ENCODE measurements around the gene ACTA2. TPM values are rescaled to one million over a fixed set of nuclear protein-coding genes. Genes with fewer than 3 reads are reported as not detected.

ACTA2 gene
- polyA plus RNA-seq, 1 donor from 2014 or later = 9.4 TPM

DNA sequence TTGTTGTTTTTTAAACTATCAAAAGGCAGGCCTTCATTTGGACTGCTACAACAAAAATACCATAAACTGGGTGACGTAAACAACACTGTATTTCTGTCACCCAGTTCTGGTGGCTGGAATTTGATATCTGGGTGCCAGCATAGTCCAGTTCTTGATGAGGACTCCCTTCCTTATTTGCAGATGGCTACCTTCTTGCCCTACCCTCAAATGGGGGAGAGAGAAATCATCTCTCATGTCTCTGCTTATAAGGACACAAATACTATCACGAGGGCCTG lies 25.2 kb downstream of the ACTA2 start:
- Mint-ChIP-seq H3K4me3 (no peak overlapping the region), H3K27ac (no peak overlapping the region), H3K4me1 (peaks cover under 1 to 7% (median 6%) of the 10 kb centered on the region in 3 donors), H3K36me3 (peaks cover 10% of the 10 kb centered on the region), H3K9me3 (no peaks in the 10 kb centered on the region), H3K27me3 (no peaks in the 10 kb centered on the region)

DNA sequence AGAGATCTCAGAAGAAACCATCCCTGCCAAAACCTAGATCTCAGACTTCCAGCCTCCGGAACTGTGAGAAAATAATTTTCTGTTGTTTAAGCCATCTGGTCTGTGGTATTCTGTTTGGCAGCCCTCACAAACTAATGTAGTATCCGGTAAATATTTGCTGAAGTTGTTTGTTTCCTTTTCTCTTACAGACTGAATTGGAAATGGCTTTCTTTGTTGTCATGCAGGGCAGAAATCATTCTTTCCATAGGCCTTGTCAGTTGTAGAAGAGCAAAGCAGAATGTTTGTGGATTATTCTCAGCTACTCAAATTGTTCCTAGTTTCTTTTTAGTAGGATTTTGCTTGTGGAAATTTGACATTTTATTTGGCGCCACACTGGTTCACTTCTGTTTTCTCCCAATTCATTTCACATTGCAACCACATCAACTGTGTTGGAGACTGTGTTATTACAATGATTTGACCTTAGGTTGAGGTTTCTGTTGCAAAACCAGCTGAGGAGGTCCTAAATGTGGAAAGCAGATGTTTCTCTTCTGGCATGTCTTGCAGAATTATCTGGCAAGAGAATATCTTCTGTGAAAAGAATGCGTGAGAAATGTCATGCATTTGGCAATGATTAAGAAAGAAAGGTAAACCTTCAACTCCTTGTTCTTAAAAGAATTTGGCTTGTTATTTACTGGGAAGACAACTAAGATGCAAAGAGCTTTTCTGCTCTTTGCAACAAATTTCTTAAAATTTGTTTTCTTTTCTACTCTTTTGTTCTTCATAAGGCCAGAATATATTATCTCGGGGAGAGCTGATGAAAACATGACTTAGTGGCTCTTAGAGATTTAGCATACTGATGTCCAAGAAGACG lies 25.8 kb downstream of the ACTA2 start:
- peak overlapping the region in 2 of 3 donors; percentile 5 to 47 for H3K27ac Mint-ChIP-seq
- no peaks in the 10 kb centered on the region for H3K9me3 Mint-ChIP-seq
- peaks cover 0 to 4% (median 4%) of the 10 kb centered on the region in 3 donors for H3K4me1 Mint-ChIP-seq
- peaks cover 10% of the 10 kb centered on the region for H3K36me3 Mint-ChIP-seq
- no peak overlapping the region for H3K4me3 Mint-ChIP-seq
- H3K27me3 Mint-ChIP-seq = no peaks in the 10 kb centered on the region

DNA sequence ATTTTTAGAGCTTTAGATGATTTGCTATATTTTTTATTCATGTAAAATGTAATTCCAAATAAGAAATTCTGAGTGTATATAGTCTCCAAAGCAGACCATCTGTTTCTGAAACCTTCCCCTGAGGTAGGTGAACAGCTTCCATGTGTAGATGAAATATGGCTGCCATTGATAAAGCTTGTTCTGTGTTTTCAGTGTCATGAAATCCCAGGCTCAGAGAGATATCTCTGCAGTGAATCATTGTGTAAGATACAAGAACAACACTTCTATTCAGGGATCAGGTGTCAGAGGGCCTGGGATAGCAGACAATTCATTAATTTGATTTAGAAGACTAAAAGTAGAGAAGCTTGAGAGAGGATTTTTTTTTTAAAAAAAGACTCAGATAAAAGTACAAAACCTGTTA lies 29.1 kb downstream of the ACTA2 start:
- H3K36me3 Mint-ChIP-seq = peaks cover 8% of the 10 kb centered on the region
- H3K4me1 Mint-ChIP-seq = no peaks in the 10 kb centered on the region
- peak overlapping the region in 1 of 3 donors; percentile 9 for H3K27ac Mint-ChIP-seq
- no peaks in the 10 kb centered on the region for H3K27me3 Mint-ChIP-seq
- H3K9me3 Mint-ChIP-seq = no peaks in the 10 kb centered on the region
- no peak overlapping the region for H3K4me3 Mint-ChIP-seq

DNA sequence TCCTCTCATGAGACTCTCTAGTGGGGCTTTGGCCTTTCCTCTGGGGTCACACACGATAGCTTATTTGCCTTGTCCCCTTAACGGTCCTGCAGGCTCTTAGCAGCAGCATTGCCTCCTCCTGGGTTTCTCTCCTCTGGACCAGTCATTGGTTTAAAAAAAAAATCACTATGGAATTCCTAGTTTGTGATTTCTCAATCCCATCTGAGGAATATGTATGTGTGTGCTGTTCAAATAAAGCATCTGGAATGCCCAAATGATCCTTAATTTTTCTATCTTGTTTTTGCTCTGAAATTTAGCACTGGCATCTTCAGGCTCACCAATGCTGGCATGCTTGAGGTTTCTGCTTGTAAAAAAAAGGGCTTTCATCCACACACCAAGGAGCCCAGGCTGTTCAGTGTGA lies 30.5 kb downstream of the ACTA2 start:
- peaks cover 7% of the 10 kb centered on the region for H3K36me3 Mint-ChIP-seq
- no peaks in the 10 kb centered on the region for H3K9me3 Mint-ChIP-seq
- H3K27ac Mint-ChIP-seq = no peak overlapping the region
- H3K27me3 Mint-ChIP-seq = no peaks in the 10 kb centered on the region
- H3K4me1 Mint-ChIP-seq = no peaks in the 10 kb centered on the region
- H3K4me3 Mint-ChIP-seq = no peak overlapping the region

- no peak overlapping the region for H3K4me3 Mint-ChIP-seq
- H3K36me3 Mint-ChIP-seq = peaks cover 5% of the 10 kb centered on the region
- H3K4me1 Mint-ChIP-seq = no peaks in the 10 kb centered on the region
- H3K27ac Mint-ChIP-seq = no peak overlapping the region
- no peaks in the 10 kb centered on the region for H3K27me3 Mint-ChIP-seq
- no peaks in the 10 kb centered on the region for H3K9me3 Mint-ChIP-seq
Observed at GRCh38 chr10:88920986-88921593, 31.5 kb downstream of the ACTA2 start.

- H3K27ac Mint-ChIP-seq = no peak overlapping the region
- H3K27me3 Mint-ChIP-seq = no peaks in the 10 kb centered on the region
- H3K4me3 Mint-ChIP-seq = no peak overlapping the region
- H3K36me3 Mint-ChIP-seq = peaks cover 5% of the 10 kb centered on the region
- H3K9me3 Mint-ChIP-seq = no peaks in the 10 kb centered on the region
- H3K4me1 Mint-ChIP-seq = no peaks in the 10 kb centered on the region
Observed at GRCh38 chr10:88920198-88920597, 32.4 kb downstream of the ACTA2 start.

DNA sequence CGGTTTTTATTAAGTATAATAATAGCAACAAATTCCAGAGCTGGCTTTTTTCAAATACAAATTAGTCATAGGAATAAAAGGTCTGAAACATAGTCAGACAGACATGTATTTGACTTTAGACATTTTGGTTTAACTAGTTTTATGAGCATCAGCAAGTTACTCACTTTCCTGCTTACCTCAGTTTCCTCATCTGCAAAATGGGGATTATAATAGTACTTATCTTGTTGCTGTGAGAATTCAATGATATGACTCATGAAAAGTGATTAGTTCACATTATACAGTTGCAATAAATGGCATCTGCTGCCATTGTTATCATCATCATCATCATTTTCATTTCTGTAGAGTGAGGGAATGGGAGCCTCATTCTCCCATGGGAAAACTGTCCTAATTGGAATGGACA lies 33.5 kb downstream of the ACTA2 start:
- Mint-ChIP-seq H3K4me1 (no peaks in the 10 kb centered on the region), H3K4me3 (no peak overlapping the region), H3K36me3 (peaks cover under 1% of the 10 kb centered on the region), H3K27me3 (no peaks in the 10 kb centered on the region), H3K27ac (no peak overlapping the region), H3K9me3 (no peaks in the 10 kb centered on the region)

DNA sequence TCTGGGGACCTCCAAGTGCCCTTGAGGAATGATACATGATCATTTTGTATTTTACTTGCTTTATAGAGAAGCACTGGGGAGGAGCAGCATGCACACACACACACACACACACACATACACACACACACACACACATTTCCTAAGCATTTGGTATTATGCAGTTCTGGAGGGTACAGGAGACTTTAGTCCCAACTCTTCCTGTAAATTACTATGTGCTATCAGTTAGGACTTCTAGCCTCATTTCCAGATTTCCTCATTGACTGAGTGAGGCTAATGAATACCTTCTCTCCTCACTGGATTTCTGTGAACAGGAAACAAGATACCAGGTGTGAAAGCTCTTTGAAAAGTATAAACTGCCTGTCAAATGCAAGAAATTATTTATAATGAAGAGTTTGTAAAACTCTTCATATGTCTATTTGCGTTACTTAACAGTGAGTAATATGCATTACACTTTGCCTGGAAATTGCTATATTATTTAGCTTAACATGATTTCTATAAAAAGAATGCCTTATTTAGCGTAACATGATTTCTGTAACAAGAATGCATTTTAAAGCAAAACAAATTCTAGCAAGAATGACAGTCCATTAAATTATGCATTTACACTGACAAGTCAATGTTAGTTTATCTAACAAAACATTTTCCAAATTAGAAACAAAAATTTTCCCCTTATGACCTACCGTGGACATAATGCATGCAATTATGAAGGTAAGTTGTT lies 34.2 kb downstream of the ACTA2 start:
- Mint-ChIP-seq H3K9me3 (no peaks in the 10 kb centered on the region), H3K27ac (no peak overlapping the region), H3K36me3 (peaks cover 1% of the 10 kb centered on the region), H3K4me1 (no peaks in the 10 kb centered on the region), H3K27me3 (no peaks in the 10 kb centered on the region), H3K4me3 (no peak overlapping the region)

DNA sequence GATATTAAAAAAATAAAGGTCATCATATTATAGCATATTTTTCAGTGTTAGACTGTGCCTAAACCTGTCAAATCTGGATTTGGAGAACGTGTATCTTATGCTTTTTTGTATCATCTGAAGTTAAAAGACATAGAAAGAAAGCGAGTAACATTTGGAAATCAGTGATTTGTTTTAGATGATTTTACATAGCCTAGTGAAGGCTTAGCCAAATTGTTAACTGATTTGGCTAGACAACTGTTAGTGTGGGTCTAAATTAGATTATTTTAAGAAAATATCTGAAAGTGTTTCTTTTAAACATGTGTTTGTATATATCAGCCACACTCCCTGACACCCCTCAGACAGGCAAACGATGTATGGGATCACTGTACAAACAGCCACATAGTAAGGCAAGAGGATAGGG lies 35.6 kb downstream of the ACTA2 start:
- Mint-ChIP-seq H3K4me3 (no peak overlapping the region), H3K4me1 (no peaks in the 10 kb centered on the region), H3K9me3 (no peaks in the 10 kb centered on the region), H3K36me3 (peaks cover 1% of the 10 kb centered on the region), H3K27ac (no peak overlapping the region), H3K27me3 (no peaks in the 10 kb centered on the region)

GRCh38 chr10:88916231-88916630 lies 36.3 kb downstream of the ACTA2 start:
- Mint-ChIP-seq H3K9me3 (no peaks in the 10 kb centered on the region), H3K27me3 (no peaks in the 10 kb centered on the region), H3K4me3 (no peak overlapping the region), H3K27ac (peak overlapping the region in 1 of 3 donors; percentile 71), H3K4me1 (no peaks in the 10 kb centered on the region), H3K36me3 (peaks cover 1% of the 10 kb centered on the region)

GRCh38 chr10:88915781-88916180 lies 36.8 kb downstream of the ACTA2 start:
- H3K27ac Mint-ChIP-seq = peak overlapping the region in 1 of 3 donors; percentile 71
- H3K4me1 Mint-ChIP-seq = no peaks in the 10 kb centered on the region
- H3K27me3 Mint-ChIP-seq = no peaks in the 10 kb centered on the region
- H3K36me3 Mint-ChIP-seq = peaks cover 1% of the 10 kb centered on the region
- H3K4me3 Mint-ChIP-seq = no peak overlapping the region
- H3K9me3 Mint-ChIP-seq = no peaks in the 10 kb centered on the region

DNA sequence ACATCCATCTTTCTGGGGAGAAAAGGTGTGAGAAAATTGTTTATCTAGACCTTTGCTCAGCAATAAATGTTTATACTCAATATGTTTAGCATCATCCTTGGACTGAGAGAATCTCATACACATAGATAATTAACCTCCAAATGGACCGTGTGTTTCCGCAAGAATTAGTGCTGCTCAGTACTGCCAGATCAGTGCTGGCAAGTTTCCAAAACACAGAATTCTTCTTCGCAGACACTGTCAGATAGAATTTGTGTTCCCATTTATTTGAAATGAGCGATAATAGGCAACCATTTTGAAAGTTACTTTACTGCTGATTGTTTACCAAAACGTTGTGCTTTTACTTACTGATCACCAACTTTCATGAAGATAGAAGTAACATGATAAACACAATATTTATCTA lies 38.8 kb downstream of the ACTA2 start:
- Mint-ChIP-seq H3K36me3 (peaks cover 1% of the 10 kb centered on the region), H3K4me1 (no peaks in the 10 kb centered on the region), H3K27ac (no peak overlapping the region), H3K4me3 (no peak overlapping the region), H3K9me3 (no peaks in the 10 kb centered on the region), H3K27me3 (no peaks in the 10 kb centered on the region)

GRCh38 chr10:88913127-88913526 lies 39.4 kb downstream of the ACTA2 start:
- H3K27me3 Mint-ChIP-seq = no peaks in the 10 kb centered on the region
- H3K4me1 Mint-ChIP-seq = no peaks in the 10 kb centered on the region
- H3K36me3 Mint-ChIP-seq = peaks cover 1% of the 10 kb centered on the region
- H3K4me3 Mint-ChIP-seq = no peak overlapping the region
- H3K9me3 Mint-ChIP-seq = no peaks in the 10 kb centered on the region
- no peak overlapping the region for H3K27ac Mint-ChIP-seq

DNA sequence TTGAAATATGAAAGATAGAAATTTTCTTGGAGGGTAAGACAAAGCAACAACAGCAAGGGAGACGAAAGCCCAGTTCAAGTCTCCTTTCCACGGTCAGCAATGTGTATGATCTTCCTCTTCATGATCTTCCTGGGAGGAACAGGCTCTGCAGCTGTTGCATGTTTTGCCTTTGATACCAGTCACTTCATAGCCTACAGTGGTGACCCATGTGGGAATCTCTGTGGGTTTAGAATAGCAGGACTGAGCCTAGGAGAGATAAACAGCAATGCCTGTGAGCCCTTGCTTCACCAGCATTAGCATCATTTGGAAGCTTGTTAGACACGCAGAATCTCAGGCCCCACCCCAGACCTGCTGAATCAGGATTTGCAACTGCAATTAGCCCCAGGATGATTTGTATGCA lies 40.7 kb downstream of the ACTA2 start:
- peaks cover 1% of the 10 kb centered on the region for H3K36me3 Mint-ChIP-seq
- no peaks in the 10 kb centered on the region for H3K4me1 Mint-ChIP-seq
- H3K27me3 Mint-ChIP-seq = no peaks in the 10 kb centered on the region
- H3K27ac Mint-ChIP-seq = peak overlapping the region in 1 of 3 donors; percentile 74
- no peaks in the 10 kb centered on the region for H3K9me3 Mint-ChIP-seq
- no peak overlapping the region for H3K4me3 Mint-ChIP-seq

DNA sequence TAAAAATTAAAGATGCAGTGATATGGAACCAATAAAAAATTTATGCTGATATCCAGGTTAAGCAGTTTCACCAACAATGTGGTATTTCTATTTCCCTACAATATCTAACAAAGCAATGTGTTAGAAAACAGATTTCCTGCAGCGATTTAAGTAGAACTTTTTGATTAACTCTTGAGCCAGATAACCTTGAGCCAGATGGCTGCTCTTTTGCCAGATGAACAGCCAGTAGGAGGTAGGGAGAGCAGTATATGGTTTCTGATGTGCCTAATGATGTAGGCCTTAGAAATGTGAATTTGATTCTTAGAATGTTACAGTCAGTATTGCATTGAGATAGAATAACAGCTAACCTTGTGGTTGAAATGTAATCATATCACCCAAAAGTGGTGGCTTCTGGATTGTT lies 41.5 kb downstream of the ACTA2 start:
- H3K4me3 Mint-ChIP-seq = no peak overlapping the region
- no peaks in the 10 kb centered on the region for H3K27me3 Mint-ChIP-seq
- no peaks in the 10 kb centered on the region for H3K4me1 Mint-ChIP-seq
- H3K9me3 Mint-ChIP-seq = no peaks in the 10 kb centered on the region
- H3K27ac Mint-ChIP-seq = no peak overlapping the region
- peaks cover 1% of the 10 kb centered on the region for H3K36me3 Mint-ChIP-seq

DNA sequence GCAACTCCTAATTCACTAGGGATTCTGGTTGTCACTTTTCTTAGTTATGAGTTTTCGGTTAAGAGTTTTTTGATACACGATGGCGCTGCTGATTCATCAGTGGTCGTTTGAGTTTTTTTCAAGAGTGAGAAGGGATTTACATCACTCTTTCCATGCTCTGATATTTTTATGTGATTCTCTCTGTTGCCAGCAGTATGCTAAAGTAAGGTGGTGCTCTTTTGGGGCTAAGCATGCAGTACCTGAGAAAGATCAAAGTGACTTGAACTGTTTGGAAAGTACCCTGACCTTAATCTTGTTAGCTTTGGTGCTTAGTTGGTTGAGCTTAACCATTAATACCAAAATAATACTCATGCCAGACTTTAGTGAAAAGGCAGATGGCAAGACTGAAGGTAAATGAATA lies 44.4 kb downstream of the ACTA2 start:
- Mint-ChIP-seq H3K27me3 (no peaks in the 10 kb centered on the region), H3K27ac (no peak overlapping the region), H3K9me3 (no peaks in the 10 kb centered on the region), H3K4me1 (peaks cover 0 to 2% (median 0%) of the 10 kb centered on the region in 3 donors), H3K4me3 (no peak overlapping the region), H3K36me3 (peaks cover 4% of the 10 kb centered on the region)

Measured in IgD-negative memory B cell (primary cell).